ENCODE measurements around the gene NR0B2. TPM values are rescaled to one million over a fixed set of nuclear protein-coding genes. Genes with fewer than 3 reads are reported as not detected.

Gene NR0B2
- polyA plus RNA-seq, 1 donor from 2014 or later = not detected

DNA sequence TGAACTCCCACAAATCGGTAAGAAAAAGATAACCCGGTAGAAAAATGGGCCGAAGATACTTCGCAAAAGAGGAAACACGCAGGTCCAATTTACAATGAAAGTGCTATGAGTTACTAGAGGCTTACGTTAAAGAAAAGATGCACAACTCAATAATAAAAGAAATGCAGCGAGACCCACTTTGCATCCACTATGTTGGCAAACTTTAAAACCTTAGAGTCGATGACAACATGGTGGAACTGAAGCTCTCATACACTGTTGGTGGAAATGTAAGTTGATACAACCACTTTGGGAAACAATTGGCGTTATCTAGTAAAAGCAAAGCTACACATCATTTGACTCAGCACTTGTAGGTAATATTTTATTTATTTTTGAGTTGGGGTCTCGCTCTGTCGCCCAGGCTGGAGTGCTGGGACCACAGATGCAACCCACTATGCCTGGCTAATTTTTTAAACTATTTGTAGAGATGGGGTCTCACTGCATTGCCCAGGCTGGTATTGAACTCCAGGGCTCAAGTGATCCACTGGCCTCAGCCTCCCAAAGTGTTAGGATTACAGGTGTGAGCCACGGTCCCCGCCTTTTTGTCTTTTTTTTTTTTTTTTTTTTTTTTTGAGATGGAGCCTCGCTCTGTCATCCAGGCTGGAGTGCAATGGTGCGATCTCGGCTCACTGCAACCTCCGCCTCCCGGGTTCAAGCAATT is 12.8 kb downstream of the NR0B2 start:
- TF ChIP-seq POLR2AphosphoS5 (IDR thresholded peaks at IDR 0.05) (no peak), SMC3 (conservative IDR thresholded peaks at IDR 0.05; ENCODE audit: poor library complexity) (no peak), MXI1 (conservative IDR thresholded peaks at IDR 0.05; ENCODE audit: poor library complexity, severe bottlenecking) (no peak), RAD21 (conservative IDR thresholded peaks at IDR 0.05) (no peak), EP300 (conservative IDR thresholded peaks at IDR 0.05; ENCODE audit: poor library complexity, severe bottlenecking) (no peak), EZH2 (IDR thresholded peaks at IDR 0.05; ENCODE audit: borderline replicate concordance, insufficient read depth, low read length, poor library complexity, severe bottlenecking) (no peak), TAF1 (IDR thresholded peaks at IDR 0.05; ENCODE audit: low read depth) (no peak)
- TF ChIP-seq, protein P1, sequence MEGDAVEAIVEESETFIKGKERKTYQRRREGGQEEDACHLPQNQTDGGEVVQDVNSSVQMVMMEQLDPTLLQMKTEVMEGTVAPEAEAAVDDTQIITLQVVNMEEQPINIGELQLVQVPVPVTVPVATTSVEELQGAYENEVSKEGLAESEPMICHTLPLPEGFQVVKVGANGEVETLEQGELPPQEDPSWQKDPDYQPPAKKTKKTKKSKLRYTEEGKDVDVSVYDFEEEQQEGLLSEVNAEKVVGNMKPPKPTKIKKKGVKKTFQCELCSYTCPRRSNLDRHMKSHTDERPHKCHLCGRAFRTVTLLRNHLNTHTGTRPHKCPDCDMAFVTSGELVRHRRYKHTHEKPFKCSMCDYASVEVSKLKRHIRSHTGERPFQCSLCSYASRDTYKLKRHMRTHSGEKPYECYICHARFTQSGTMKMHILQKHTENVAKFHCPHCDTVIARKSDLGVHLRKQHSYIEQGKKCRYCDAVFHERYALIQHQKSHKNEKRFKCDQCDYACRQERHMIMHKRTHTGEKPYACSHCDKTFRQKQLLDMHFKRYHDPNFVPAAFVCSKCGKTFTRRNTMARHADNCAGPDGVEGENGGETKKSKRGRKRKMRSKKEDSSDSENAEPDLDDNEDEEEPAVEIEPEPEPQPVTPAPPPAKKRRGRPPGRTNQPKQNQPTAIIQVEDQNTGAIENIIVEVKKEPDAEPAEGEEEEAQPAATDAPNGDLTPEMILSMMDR (IDR thresholded peaks at IDR 0.05; ENCODE audit: poor library complexity, severe bottlenecking) = no peak
- TF ChIP-seq, protein P2, sequence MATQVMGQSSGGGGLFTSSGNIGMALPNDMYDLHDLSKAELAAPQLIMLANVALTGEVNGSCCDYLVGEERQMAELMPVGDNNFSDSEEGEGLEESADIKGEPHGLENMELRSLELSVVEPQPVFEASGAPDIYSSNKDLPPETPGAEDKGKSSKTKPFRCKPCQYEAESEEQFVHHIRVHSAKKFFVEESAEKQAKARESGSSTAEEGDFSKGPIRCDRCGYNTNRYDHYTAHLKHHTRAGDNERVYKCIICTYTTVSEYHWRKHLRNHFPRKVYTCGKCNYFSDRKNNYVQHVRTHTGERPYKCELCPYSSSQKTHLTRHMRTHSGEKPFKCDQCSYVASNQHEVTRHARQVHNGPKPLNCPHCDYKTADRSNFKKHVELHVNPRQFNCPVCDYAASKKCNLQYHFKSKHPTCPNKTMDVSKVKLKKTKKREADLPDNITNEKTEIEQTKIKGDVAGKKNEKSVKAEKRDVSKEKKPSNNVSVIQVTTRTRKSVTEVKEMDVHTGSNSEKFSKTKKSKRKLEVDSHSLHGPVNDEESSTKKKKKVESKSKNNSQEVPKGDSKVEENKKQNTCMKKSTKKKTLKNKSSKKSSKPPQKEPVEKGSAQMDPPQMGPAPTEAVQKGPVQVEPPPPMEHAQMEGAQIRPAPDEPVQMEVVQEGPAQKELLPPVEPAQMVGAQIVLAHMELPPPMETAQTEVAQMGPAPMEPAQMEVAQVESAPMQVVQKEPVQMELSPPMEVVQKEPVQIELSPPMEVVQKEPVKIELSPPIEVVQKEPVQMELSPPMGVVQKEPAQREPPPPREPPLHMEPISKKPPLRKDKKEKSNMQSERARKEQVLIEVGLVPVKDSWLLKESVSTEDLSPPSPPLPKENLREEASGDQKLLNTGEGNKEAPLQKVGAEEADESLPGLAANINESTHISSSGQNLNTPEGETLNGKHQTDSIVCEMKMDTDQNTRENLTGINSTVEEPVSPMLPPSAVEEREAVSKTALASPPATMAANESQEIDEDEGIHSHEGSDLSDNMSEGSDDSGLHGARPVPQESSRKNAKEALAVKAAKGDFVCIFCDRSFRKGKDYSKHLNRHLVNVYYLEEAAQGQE (IDR thresholded peaks at IDR 0.05; ENCODE audit: borderline replicate concordance) = no peak
- peak overlapping the region; percentile 87 for H3K4me2 ChIP-seq (ENCODE audit: low read length)
- H3K27me3 ChIP-seq (ENCODE audit: insufficient read depth, low read depth, low read length) = no peaks in the 10 kb centered on the region
- peak overlapping the region; percentile 76 for H3K4me3 ChIP-seq (ENCODE audit: low read length)
- no peaks in the 10 kb centered on the region for H3K9me2 ChIP-seq (ENCODE audit: insufficient read depth, low read length)
- no peaks in the 10 kb centered on the region for H3K36me3 ChIP-seq (ENCODE audit: insufficient read depth, low read length)
- H3K79me2 ChIP-seq (replicated peaks; ENCODE audit: insufficient read depth, low read length) = peaks cover 17% of the 10 kb centered on the region
- no peaks in the 10 kb centered on the region for H3F3A ChIP-seq (ENCODE audit: insufficient read depth, low read length, poor library complexity, severe bottlenecking)
- peak overlapping the region; percentile 76 for H3K27ac ChIP-seq (ENCODE audit: low read length)
- peak overlapping the region; percentile 94 for H2AFZ ChIP-seq (ENCODE audit: low read depth, low read length)
- H3K9me3 ChIP-seq (ENCODE audit: low read length) = no peaks in the 10 kb centered on the region
- H3K9ac ChIP-seq (ENCODE audit: low read length) = peak overlapping the region; percentile 80
- no peaks in the 10 kb centered on the region for H4K20me1 ChIP-seq (ENCODE audit: insufficient read depth)

GRCh38 chr1:26900001-26900814 is 13.6 kb downstream of the NR0B2 start, which contains the start of gene GPATCH3:
Gene GPATCH3, minus strand, starts transcription at chr1:26900467. Its CDS starts 25 bp downstream, at chr1:26900442.
- H3K27ac ChIP-seq (ENCODE audit: low read length) = peak within 1 kb of the TSS; percentile 76
- H3K27me3 ChIP-seq (ENCODE audit: insufficient read depth, low read depth, low read length) = no peaks in the 10 kb centered on the region
- no peaks in the 10 kb centered on the region for H3K9me3 ChIP-seq (ENCODE audit: low read length)
- H3K36me3 ChIP-seq (ENCODE audit: insufficient read depth, low read length) = no peaks in the 10 kb centered on the region
- TF ChIP-seq, protein P2 (IDR thresholded peaks at IDR 0.05; ENCODE audit: borderline replicate concordance) = peak; percentile 91
- peak; percentile 94 for TF ChIP-seq POLR2AphosphoS5 (IDR thresholded peaks at IDR 0.05)
- TF ChIP-seq, protein P1 (IDR thresholded peaks at IDR 0.05; ENCODE audit: poor library complexity, severe bottlenecking) = no peak
- peak; percentile 18 for TF ChIP-seq SMC3 (conservative IDR thresholded peaks at IDR 0.05; ENCODE audit: poor library complexity)
- TF ChIP-seq EZH2 (IDR thresholded peaks at IDR 0.05; ENCODE audit: borderline replicate concordance, insufficient read depth, low read length, poor library complexity, severe bottlenecking) = no peak
- TF ChIP-seq EP300 (conservative IDR thresholded peaks at IDR 0.05; ENCODE audit: poor library complexity, severe bottlenecking) = peak; percentile 50
- peak; percentile 86 for TF ChIP-seq MXI1 (conservative IDR thresholded peaks at IDR 0.05; ENCODE audit: poor library complexity, severe bottlenecking)
- no peak for TF ChIP-seq RAD21 (conservative IDR thresholded peaks at IDR 0.05)
- TF ChIP-seq TAF1 (IDR thresholded peaks at IDR 0.05; ENCODE audit: low read depth) = peak; percentile 87
- no peaks in the 10 kb centered on the region for H3F3A ChIP-seq (ENCODE audit: insufficient read depth, low read length, poor library complexity, severe bottlenecking)
- peaks cover 17% of the 10 kb centered on the region for H3K79me2 ChIP-seq (replicated peaks; ENCODE audit: insufficient read depth, low read length)
- peak within 1 kb of the TSS; percentile 94 for H2AFZ ChIP-seq (ENCODE audit: low read depth, low read length)
- peak within 1 kb of the TSS; percentile 76 for H3K4me3 ChIP-seq (ENCODE audit: low read length)
- no peaks in the 10 kb centered on the region for H3K9me2 ChIP-seq (ENCODE audit: insufficient read depth, low read length)
- peak within 1 kb of the TSS; percentile 80 for H3K9ac ChIP-seq (ENCODE audit: low read length)
- peak within 1 kb of the TSS; percentile 87 for H3K4me2 ChIP-seq (ENCODE audit: low read length)
- H4K20me1 ChIP-seq (ENCODE audit: insufficient read depth) = no peaks in the 10 kb centered on the region
